ENCODE measurements around the gene GLIPR1L2. TPM values are rescaled to one million over a fixed set of nuclear protein-coding genes. Genes with fewer than 3 reads are reported as not detected.
A peak's percentile ranks its signal among the peaks of the same experiment; 100 is the strongest.

The GLIPR1L2 gene
- total and polyA plus RNA-seq, 9 donors: 0.54 to 1.9 (median 1.6) TPM

- no peak for DNase-seq
- Histone ChIP-seq H3K27me3 (ENCODE audit: control insufficient read depth, insufficient read depth, low read length) (no peaks in the 10 kb centered on the region), H3K4me1 (ENCODE audit: control insufficient read depth, insufficient read depth, low read length) (no peaks in the 10 kb centered on the region), H3K36me3 (ENCODE audit: control insufficient read depth, insufficient read depth, low read length) (no peaks in the 10 kb centered on the region), H3K27ac (ENCODE audit: low read length) (no peak overlapping the region), H3K9me3 (replicated peaks; ENCODE audit: control insufficient read depth, low read depth, low read length) (no peaks in the 10 kb centered on the region), H3K4me3 (ENCODE audit: low read length) (no peak overlapping the region)
- WGBS (ENCODE audit: insufficient coverage): no CpG with 5 or more reads among the region's 1 CpG
Observed at GRCh38 chr12:75366629-75367028, 24.3 kb upstream of the GLIPR1L2 start.

- Histone ChIP-seq H3K9me3 (replicated peaks; ENCODE audit: control insufficient read depth, low read depth, low read length) (no peaks in the 10 kb centered on the region), H3K4me3 (ENCODE audit: low read length) (no peak overlapping the region), H3K36me3 (ENCODE audit: control insufficient read depth, insufficient read depth, low read length) (no peaks in the 10 kb centered on the region), H3K27ac (ENCODE audit: low read length) (no peak overlapping the region), H3K4me1 (ENCODE audit: control insufficient read depth, insufficient read depth, low read length) (no peaks in the 10 kb centered on the region), H3K27me3 (ENCODE audit: control insufficient read depth, insufficient read depth, low read length) (no peaks in the 10 kb centered on the region)
- no CpG with 5 or more reads among the region's 2 CpGs for WGBS (ENCODE audit: insufficient coverage)
- no peak for DNase-seq
Observed at GRCh38 chr12:75374971-75375370, 15.9 kb upstream of the GLIPR1L2 start.

GRCh38 chr12:75378354-75378753, 12.5 kb upstream of the GLIPR1L2 start:
- Histone ChIP-seq H3K9me3 (replicated peaks; ENCODE audit: control insufficient read depth, low read depth, low read length) (no peaks in the 10 kb centered on the region), H3K27ac (ENCODE audit: low read length) (no peak overlapping the region), H3K27me3 (ENCODE audit: control insufficient read depth, insufficient read depth, low read length) (no peaks in the 10 kb centered on the region), H3K36me3 (ENCODE audit: control insufficient read depth, insufficient read depth, low read length) (no peaks in the 10 kb centered on the region), H3K4me1 (ENCODE audit: control insufficient read depth, insufficient read depth, low read length) (no peaks in the 10 kb centered on the region), H3K4me3 (ENCODE audit: low read length) (no peak overlapping the region)
- DNase-seq: no peak
- no CpG with 5 or more reads among the region's 1 CpG for WGBS (ENCODE audit: insufficient coverage)

- no peak overlapping the region for H3K27ac ChIP-seq (ENCODE audit: low read length)
- WGBS (ENCODE audit: insufficient coverage): no CpG with 5 or more reads among the region's 1 CpG
Observed at GRCh38 chr12:75389061-75389460, 1.8 kb upstream of the GLIPR1L2 start.

GRCh38 chr12:75389706-75390105, 1.2 kb upstream of the GLIPR1L2 start:
- no peak for DNase-seq
- H3K36me3 ChIP-seq (ENCODE audit: control insufficient read depth, insufficient read depth, low read length): no peaks in the 10 kb centered on the region
- H3K9me3 ChIP-seq (replicated peaks; ENCODE audit: control insufficient read depth, low read depth, low read length): no peaks in the 10 kb centered on the region
- no CpG with 5 or more reads among the region's 1 CpG for WGBS (ENCODE audit: insufficient coverage)
- H3K27ac ChIP-seq (ENCODE audit: low read length): no peak overlapping the region
- no peaks in the 10 kb centered on the region for H3K4me1 ChIP-seq (ENCODE audit: control insufficient read depth, insufficient read depth, low read length)
- no peak overlapping the region for H3K4me3 ChIP-seq (ENCODE audit: low read length)
- no peaks in the 10 kb centered on the region for H3K27me3 ChIP-seq (ENCODE audit: control insufficient read depth, insufficient read depth, low read length)

More at GRCh38 chr12:75389061-75389460, 1.8 kb upstream of the GLIPR1L2 start:
- Histone ChIP-seq H3K4me3 (ENCODE audit: low read length) (no peak overlapping the region), H3K9me3 (replicated peaks; ENCODE audit: control insufficient read depth, low read depth, low read length) (no peaks in the 10 kb centered on the region), H3K4me1 (ENCODE audit: control insufficient read depth, insufficient read depth, low read length) (no peaks in the 10 kb centered on the region), H3K27me3 (ENCODE audit: control insufficient read depth, insufficient read depth, low read length) (no peaks in the 10 kb centered on the region), H3K36me3 (ENCODE audit: control insufficient read depth, insufficient read depth, low read length) (no peaks in the 10 kb centered on the region)
- DNase-seq: no peak

GRCh38 chr12:75390156-75390898, 562 bp upstream of the GLIPR1L2 start:
- H3K4me3 ChIP-seq (ENCODE audit: low read length): peak overlapping the region; percentile 66
- no peaks in the 10 kb centered on the region for H3K27me3 ChIP-seq (ENCODE audit: control insufficient read depth, insufficient read depth, low read length)
- no peaks in the 10 kb centered on the region for H3K9me3 ChIP-seq (replicated peaks; ENCODE audit: control insufficient read depth, low read depth, low read length)
- WGBS (ENCODE audit: insufficient coverage): 27% methylated on average over 2 of the region's 6 CpGs
- H3K4me1 ChIP-seq (ENCODE audit: control insufficient read depth, insufficient read depth, low read length): no peaks in the 10 kb centered on the region
- peak overlapping the region; percentile 23 for H3K27ac ChIP-seq (ENCODE audit: low read length)
- no peaks in the 10 kb centered on the region for H3K36me3 ChIP-seq (ENCODE audit: control insufficient read depth, insufficient read depth, low read length)
- no peak for DNase-seq

- Histone ChIP-seq H3K4me1 (ENCODE audit: control insufficient read depth, insufficient read depth, low read length) (no peaks in the 10 kb centered on the region), H3K27me3 (ENCODE audit: control insufficient read depth, insufficient read depth, low read length) (no peaks in the 10 kb centered on the region), H3K9me3 (replicated peaks; ENCODE audit: control insufficient read depth, low read depth, low read length) (no peaks in the 10 kb centered on the region), H3K36me3 (ENCODE audit: control insufficient read depth, insufficient read depth, low read length) (no peaks in the 10 kb centered on the region), H3K27ac (ENCODE audit: low read length) (no peak overlapping the region), H3K4me3 (ENCODE audit: low read length) (no peak overlapping the region)
- WGBS (ENCODE audit: insufficient coverage): no CpG with 5 or more reads among the region's 1 CpG
- DNase-seq: no peak
Observed at GRCh38 chr12:75404231-75404630, 13.3 kb downstream of the GLIPR1L2 start.

- DNase-seq: no peak
- Histone ChIP-seq H3K27ac (ENCODE audit: low read length) (no peak overlapping the region), H3K9me3 (replicated peaks; ENCODE audit: control insufficient read depth, low read depth, low read length) (no peaks in the 10 kb centered on the region), H3K4me1 (ENCODE audit: control insufficient read depth, insufficient read depth, low read length) (no peaks in the 10 kb centered on the region), H3K36me3 (ENCODE audit: control insufficient read depth, insufficient read depth, low read length) (no peaks in the 10 kb centered on the region), H3K27me3 (ENCODE audit: control insufficient read depth, insufficient read depth, low read length) (no peaks in the 10 kb centered on the region), H3K4me3 (ENCODE audit: low read length) (no peak overlapping the region)
Observed at GRCh38 chr12:75407683-75408082, 16.8 kb downstream of the GLIPR1L2 start.

GRCh38 chr12:75409830-75410229, 18.9 kb downstream of the GLIPR1L2 start:
- Histone ChIP-seq H3K27me3 (ENCODE audit: control insufficient read depth, insufficient read depth, low read length) (no peaks in the 10 kb centered on the region), H3K4me3 (ENCODE audit: low read length) (no peak overlapping the region), H3K27ac (ENCODE audit: low read length) (no peak overlapping the region), H3K4me1 (ENCODE audit: control insufficient read depth, insufficient read depth, low read length) (no peaks in the 10 kb centered on the region), H3K9me3 (replicated peaks; ENCODE audit: control insufficient read depth, low read depth, low read length) (no peaks in the 10 kb centered on the region), H3K36me3 (ENCODE audit: control insufficient read depth, insufficient read depth, low read length) (no peaks in the 10 kb centered on the region)
- WGBS (ENCODE audit: insufficient coverage): no CpG with 5 or more reads among the region's 2 CpGs
- DNase-seq: no peak

- H3K27ac ChIP-seq (ENCODE audit: low read length): no peak overlapping the region
- H3K36me3 ChIP-seq (ENCODE audit: control insufficient read depth, insufficient read depth, low read length): no peaks in the 10 kb centered on the region
- H3K4me1 ChIP-seq (ENCODE audit: control insufficient read depth, insufficient read depth, low read length): no peaks in the 10 kb centered on the region
- H3K9me3 ChIP-seq (replicated peaks; ENCODE audit: control insufficient read depth, low read depth, low read length): no peaks in the 10 kb centered on the region
- WGBS (ENCODE audit: insufficient coverage): no CpG with 5 or more reads among the region's 1 CpG
- H3K4me3 ChIP-seq (ENCODE audit: low read length): no peak overlapping the region
- DNase-seq: peak; percentile 46
- no peaks in the 10 kb centered on the region for H3K27me3 ChIP-seq (ENCODE audit: control insufficient read depth, insufficient read depth, low read length)
Observed at GRCh38 chr12:75414671-75415070, 23.8 kb downstream of the GLIPR1L2 start.

GRCh38 chr12:75419841-75420240, 29.0 kb downstream of the GLIPR1L2 start:
- H3K9me3 ChIP-seq (replicated peaks; ENCODE audit: control insufficient read depth, low read depth, low read length): no peaks in the 10 kb centered on the region
- whole genome bisulfite sequencing (ENCODE audit: insufficient coverage): 40% methylated on average over 2 of the region's 2 CpGs
- DNase-seq: peak; percentile 85
- no peaks in the 10 kb centered on the region for H3K4me1 ChIP-seq (ENCODE audit: control insufficient read depth, insufficient read depth, low read length)
- H3K36me3 ChIP-seq (ENCODE audit: control insufficient read depth, insufficient read depth, low read length): no peaks in the 10 kb centered on the region
- H3K27ac ChIP-seq (ENCODE audit: low read length): peak overlapping the region; percentile 42
- no peak overlapping the region for H3K4me3 ChIP-seq (ENCODE audit: low read length)
- H3K27me3 ChIP-seq (ENCODE audit: control insufficient read depth, insufficient read depth, low read length): no peaks in the 10 kb centered on the region
